Activated CD4-positive, CD25-positive, alpha-beta regulatory T cell treated with anti-CD3 and anti-CD28 coated beads, Interleukin-2, amount 50 U/mL, for 24 hours (primary cell): ENCODE measurements around the gene TAAR9.
"Not testable (repeated sequence)": the region's sequence is repeated elsewhere in the genome, so short reads cannot be mapped to it uniquely, and the experiment has no call there.

ENCODE experiments used
- ATAC-seq, 2 donors: fragments of 150-1000 bp; cut with Tn5 transposase; one replicate each; pipeline ENCODE4 v1.10.0; 2021; ENCODE audit warnings: mild to moderate bottlenecking in 1 of 2, moderate library complexity in 1 of 2

The TAAR9 gene

DNA sequence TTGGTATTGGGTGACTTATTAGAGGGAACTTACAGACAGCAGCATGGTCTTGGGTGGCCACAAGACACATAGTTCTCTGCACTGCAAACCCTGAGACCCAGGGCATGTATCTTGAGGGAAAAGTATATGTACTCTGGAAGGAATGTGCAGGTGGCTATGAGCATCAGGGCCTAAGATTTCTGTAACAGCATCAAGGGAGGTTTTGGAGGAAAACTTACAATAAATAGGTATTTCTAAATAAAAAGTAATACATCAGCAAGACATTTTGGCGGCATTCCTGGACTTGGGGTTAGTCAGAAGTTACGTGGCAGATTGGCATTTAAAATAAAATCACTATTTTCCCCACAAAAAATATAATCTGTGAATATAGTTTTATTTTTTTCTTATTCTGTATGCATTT, 17.1 kb upstream of the TAAR9 start:
- ATAC-seq = no peak

DNA sequence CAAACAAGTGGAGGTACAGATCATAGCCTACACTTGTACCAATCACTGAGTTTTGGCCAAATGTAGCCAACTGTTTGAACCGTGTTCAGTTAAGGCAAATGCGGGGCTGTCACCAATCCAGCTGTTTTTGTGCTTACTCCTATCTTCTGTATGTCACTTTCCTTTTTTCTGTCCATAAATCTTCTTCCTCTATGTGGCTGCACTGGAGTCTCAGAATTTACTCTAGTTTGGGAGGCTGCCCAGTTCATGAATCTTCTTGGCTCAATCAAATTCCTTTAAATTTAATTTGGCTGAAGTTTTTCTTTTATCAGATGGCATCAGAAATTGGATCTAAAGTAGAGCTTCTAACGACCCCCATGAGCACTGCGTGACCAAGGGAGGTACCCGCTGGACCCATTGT, 13.4 kb upstream of the TAAR9 start:
- ATAC-seq = no peak

DNA sequence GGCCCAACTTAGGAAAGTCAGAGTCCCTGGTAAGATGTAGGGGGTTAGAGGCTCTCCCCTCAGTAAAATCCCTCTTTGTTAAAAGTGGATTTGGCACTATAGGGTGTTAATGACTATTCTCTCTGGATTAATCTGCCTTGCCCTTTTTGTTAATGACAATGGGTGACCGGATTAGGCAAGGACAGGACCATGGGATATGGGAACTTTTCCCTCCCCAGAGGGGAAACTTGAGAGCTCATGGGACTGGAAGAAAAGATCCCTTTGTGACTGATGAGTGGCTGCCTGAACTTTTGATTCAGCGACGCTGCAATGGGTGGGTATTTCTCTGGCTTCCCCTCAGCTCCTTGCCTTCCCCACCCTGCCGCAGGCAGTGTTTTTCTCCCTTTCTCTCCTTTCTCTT, 12.2 kb upstream of the TAAR9 start:
- no peak for ATAC-seq

DNA sequence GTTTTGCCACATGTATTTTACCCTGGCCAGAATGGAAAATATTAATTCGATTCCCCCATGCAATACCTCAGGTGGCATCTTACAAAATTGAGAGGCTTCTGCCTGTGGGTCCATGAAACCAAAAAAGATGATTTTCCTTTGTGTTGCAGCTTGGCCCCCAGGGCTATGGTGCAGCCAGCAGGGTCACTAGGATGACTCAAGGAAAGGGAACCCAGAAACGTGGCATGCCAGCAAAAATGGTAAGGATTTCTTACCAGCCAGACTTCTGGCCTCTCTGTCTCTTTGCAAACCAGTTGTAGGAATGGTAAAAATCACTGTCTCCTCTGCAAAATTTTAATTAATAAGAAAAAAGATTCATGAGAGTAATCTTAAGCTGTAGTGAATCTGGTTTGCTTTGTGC, 11.6 kb upstream of the TAAR9 start:
- no peak for ATAC-seq

DNA sequence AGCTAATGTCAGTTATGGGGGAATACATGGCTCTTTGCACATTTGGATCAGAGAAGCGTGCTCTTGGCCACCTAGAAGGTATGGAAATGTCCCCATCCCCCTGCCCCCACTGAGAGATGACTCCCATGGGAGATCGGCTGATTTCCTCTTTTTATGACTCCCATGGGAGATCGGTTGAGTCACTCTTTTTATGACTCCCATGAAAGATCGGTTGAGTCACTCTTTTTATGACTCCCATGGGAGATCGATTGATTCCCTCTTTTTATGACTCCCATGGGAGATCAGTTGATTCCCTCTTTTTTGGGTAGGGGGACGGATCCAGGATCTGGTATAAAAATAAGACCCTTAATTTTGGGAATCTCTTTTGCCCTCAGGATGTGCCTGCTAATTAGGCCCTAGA, 10.3 kb upstream of the TAAR9 start:
- no peak for ATAC-seq

DNA sequence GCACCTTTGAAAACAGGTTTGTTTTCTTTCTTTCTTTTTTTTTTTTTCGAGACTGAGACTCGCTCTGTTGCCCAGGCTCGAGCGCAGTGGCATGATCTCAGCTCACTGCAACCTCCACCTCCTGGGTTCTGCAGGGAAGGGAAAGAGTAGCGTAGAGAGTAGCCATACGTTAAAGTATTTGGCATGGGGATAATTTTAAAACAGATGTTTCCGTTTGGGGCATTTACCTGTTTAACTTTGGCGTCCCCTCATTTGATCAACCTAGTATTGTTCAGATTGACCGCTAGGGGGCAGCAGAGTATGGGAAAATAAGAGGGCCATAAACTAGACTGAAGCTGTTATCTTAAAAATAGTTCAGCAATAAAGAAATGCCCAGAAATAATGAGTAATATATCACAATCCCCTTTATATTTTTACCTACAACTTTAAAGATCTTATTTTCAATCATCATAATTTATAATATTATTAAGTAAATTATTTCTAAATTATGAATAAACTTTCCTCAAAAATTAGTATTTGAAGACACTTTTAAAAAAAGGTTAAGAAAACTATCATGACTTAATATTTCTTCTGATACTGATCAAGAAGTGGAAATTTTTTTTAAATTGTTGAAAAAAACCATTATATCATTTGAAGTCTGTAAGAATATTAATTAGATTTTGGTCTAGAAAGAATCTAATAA, 7.6 kb upstream of the TAAR9 start:
- peak; percentile 67 to 74 for ATAC-seq

DNA sequence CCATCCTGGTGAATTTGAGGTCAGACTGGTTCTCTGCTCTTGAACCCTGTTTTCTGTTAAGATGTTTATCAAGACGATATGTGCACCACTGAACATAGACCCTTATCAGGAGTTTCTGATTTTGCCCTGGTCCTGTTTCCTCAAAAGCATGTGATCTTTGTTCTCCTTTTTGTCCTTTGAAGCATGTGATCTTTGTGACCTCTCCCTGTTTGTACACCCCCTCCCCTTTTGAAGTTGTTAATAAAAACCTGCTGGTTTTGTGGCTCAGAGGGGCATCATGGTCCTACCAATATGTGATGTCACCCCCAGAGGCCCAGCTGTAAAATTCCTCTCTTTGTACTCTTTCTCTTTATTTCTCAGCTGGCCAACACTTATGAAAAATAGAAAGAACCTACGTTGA, 3.5 kb upstream of the TAAR9 start:
- ATAC-seq = not testable (repeated sequence)

DNA sequence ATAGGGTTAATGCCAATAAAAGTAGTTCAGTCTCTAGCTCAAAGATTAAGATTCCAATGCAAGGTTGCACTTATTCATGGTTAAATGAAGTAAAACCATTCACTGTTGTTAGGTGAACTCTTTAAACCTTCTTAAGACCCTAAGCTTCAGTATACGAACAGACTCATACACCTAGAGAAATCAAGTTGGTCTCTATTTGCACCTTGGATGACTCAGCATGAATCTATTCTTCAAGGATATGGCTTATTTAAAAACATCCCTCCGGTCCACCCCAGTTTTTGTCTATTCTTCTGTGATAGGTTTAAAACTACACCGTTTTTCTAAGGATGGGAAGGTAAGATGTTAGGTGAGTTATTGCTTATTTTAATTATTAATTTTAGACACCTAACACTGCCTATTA, 932 bp upstream of the TAAR9 start:
- ATAC-seq = no peak

DNA sequence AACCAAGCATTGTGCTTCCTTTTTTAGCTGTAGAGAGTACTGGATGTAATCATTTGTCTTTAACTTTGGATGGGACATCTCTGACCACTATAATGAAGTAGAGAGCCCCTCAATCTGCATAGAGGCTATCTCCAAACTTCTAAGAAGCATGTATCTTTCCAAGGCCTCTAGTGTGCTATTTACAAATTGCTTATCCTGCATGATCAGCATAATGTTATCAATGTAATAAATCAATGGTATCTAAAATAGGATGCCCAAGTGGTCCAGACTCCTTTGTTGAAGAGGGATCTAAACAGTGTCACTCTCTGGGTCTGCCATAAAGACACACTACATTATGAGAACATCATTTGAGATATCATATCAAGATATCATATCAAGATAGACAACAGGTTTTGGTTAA, 6.7 kb downstream of the TAAR9 start:
- no peak for ATAC-seq

DNA sequence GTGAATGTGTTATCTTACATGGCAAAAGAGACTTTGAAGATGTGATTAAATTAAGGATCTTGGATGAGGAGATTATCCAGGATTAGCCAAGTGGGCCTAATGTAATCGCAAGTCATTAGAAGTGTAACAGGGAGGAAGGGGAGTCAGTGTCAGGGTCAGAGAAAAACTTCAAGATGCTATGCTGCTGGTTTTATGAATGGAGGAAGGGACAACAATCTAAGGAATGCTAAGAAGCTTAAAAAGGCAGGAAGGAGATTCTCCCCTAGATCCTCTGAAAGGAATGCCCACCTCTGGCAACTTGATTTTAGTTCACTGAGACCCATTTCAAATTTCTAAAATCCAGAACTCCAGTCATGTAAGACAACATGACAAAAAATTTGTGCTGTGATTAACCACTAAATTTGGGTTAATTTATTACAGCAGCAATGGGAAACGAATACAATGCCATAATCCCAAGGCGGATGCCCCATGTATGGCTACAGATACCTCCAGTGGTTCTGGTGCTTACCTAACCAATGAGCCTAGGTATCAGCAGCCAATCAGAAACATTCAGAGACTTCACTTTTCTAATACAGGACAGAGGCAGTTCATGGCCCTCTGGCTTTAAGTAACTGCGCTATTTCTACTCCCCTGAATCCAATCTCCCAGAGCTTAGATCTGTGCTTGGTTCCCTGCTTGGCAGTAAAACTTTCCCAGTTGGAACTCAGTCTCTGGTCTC, 10.8 kb downstream of the TAAR9 start:
- ATAC-seq = no peak

DNA sequence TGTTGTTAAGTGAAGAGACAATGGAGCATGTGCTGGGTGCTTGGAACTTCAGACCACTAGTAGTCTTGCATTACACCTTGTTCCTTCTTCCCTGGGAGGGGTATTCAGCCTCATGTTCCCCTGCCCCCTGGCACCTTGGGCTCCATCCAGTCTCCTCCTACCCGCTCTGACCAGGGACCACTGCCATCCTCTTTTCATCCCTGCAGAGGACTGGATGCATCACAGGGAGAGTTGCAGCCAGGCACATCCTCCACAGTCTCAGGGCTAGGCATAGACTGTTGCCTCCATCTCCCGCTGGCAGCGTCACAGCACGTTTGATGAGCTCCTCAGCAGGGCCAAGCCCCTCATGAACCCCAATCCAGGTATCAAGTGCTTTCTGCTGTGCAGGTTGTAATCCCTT, 13.1 kb downstream of the TAAR9 start:
- ATAC-seq = no peak

DNA sequence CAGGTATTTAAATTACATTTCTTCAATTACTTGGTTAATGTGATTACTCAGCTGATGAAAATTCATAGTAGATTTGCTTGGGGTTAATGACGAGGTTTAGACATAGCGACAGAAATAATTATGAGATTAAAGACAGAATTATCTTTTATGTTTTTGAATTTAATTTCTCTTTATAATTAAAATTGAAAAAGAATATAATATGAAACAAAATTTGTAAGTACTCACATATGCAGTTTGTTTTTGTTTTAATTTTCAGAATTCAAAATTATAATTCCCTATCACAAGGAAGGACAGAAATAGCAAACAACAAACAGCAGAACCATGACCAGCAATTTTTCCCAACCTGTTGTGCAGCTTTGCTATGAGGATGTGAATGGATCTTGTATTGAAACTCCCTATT, 14.3 kb downstream of the TAAR9 start, which contains the start of gene TAAR8:
TAAR8 (plus strand) TSS at position 301 of the 400 bp plus-strand sequence; CDS start at position 322, 21 bp downstream.
- ATAC-seq = no peak

DNA sequence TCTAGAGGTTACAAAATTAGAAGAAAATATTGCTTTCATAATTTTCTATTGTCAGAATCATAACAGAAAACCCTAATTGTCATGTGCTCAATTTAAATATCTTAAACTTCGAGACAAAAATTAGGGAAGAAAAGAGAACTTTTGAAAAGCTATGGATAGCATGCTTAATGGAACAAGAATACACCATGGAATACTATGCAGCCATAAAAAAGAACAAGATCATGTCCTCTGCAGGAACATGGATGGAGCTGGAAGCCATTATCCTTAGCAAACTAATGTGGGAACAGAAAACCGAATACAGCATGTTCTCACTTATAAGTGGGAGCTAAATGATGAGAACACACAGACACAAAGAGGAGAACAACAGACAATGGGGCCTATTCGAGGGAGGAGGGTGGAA, 22.0 kb downstream of the TAAR9 start:
- ATAC-seq = not testable (repeated sequence)

DNA sequence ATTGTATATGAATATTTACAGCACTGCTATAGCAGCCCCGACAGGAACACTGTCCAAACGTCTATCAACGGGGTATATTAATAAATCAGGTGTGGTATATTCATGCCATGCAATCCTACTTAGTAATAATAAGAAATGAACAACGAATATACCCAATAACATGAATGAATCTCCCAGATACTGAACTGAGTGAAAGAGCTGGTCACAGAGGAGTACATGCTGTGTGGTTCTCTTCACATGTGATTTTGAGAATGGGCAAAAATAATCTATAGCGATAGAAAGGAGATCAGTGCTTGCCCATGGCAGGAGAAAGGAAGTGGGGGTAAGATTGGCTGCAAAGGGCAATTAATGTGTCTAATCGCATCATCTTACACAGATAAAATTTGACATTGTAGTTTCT, 28.3 kb downstream of the TAAR9 start:
- ATAC-seq = no peak

DNA sequence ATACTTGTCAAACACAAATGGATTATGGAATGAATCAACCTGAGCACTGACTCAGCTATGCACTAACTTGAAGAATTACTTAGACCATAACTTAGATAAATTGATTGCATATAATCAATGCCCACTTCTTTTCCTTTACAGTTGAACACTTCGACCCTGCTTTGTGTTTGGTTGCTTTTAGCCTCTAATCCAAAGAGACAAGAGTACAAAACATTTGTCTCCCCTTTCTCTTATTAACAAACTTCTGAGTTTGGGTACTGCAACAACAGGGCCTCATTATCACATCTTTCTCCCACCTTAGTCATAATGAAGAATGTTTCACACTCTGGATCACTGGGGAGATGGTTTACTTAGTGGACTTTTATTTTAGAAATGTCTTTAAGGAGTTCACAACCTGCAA, 29.5 kb downstream of the TAAR9 start:
- no peak for ATAC-seq

DNA sequence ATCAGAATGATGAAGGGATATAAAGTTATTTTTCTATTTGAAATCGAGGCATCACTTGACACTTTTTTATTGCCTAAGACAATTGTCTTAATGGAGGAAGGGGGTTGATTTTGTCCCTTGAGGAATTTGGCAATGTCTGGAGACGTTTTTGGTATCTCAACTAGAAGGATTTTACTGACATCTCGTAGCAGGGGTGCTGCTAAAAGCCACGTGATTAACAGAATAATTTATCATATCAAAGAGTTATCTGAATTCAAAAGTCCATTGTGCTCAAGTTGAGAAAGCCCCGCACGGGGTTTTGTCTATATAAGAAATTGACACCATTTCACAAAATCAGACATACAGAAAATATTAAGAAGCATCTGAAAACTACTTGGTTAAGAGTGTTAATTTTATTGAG, 30.5 kb downstream of the TAAR9 start:
- ATAC-seq = no peak

DNA sequence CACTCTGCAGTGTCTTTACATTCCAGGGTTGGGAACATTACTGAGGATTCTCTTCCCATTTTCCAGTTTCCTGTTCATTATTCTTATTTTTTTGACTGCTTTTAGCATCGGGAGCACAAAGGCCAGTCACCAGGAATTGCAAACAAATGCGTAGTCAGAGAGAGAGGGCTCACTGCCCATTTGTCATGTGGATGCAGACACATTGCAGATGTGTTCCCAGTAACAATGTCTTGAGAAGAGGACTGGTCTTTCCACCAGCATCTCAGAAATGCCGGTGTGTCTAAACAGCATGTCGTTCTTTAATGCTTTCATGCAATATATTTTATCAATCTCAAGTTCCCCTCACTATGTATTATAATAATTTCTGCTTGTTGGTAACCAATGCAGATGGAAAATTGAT, 31.1 kb downstream of the TAAR9 start:
- ATAC-seq = no peak

DNA sequence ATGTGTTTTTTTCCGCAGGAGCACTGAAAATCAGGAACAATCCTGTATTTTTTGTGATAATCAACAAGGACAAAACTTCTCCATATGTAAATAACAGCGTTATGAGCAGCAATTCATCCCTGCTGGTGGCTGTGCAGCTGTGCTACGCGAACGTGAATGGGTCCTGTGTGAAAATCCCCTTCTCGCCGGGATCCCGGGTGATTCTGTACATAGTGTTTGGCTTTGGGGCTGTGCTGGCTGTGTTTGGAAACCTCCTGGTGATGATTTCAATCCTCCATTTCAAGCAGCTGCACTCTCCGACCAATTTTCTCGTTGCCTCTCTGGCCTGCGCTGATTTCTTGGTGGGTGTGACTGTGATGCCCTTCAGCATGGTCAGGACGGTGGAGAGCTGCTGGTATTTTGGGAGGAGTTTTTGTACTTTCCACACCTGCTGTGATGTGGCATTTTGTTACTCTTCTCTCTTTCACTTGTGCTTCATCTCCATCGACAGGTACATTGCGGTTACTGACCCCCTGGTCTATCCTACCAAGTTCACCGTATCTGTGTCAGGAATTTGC, 32.2 kb downstream of the TAAR9 start, which contains the start of gene TAAR6:
TAAR6 (plus strand) TSS at position 102 of the 557 bp plus-strand sequence; CDS start at position 102, 0 bp downstream.
- no peak for ATAC-seq

DNA sequence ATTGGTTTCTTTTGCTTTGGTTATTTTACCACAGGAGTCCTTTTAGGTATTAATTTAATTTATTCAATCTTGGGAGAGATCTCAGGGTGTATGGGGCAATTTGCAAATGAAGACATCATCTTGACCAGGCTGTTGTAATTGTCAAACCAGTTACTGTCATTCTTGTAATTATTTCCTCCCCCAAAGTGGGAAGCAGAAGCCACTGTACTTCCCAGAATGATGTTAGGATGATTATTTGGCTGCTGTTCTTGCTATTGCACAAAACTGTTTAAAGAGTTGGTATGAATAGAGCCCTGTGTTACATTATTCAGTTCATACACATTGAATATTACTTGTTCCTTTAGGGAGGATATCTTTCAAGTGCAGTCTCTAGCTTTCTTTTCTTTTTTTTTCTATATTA, 33.7 kb downstream of the TAAR9 start:
- ATAC-seq = no peak

DNA sequence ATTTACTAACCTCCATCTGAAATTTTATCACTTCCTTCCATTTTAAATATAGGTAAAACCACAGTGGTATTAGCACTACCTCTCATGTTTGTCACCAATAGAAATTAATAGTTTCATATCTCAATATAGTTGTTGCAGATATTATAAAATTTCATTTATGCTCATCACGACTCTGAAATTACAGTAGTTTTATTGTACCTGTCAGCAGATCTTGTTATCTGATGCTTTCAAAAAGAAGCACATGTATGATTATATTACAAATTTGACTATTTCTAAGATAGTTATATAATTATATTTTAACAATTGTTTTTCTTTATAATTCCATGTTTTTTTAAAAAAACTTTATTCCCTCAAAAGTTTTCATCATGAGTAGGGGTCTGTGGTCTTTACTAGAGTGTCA, 46.6 kb downstream of the TAAR9 start:
- no peak for ATAC-seq

DNA sequence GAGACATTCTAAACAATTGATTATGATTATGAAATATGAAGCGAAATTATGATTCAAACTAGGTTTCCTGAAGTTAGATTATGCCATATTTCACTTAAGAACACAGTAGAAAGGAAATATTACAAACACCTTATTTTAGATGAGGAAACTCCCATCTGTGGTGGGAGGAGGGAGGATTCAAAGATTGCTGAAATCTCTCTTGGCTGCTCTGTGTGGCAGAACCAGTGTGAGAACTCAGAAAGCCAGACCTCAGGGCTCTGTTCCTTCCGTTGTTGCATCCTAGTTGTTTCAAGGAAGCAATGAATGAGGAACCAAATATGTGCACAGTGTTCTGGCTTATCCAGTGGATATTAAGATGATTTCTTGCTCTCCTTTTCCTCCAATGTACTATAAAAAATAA, 49.3 kb downstream of the TAAR9 start:
- ATAC-seq = no peak
